NCI-H2196 (cell line): ENCODE results near the gene POM121C.
"Not testable (repeated sequence)": the region's sequence is repeated elsewhere in the genome, so short reads cannot be mapped to it uniquely, and the experiment has no call there.

ENCODE experiments used
- DNase-seq: peaks from one replicate; lab custom pipeline; 2025; ENCODE audit not compliant: unreplicated experiment; lab: John Stamatoyannopoulos, UW

The POM121C gene

DNA sequence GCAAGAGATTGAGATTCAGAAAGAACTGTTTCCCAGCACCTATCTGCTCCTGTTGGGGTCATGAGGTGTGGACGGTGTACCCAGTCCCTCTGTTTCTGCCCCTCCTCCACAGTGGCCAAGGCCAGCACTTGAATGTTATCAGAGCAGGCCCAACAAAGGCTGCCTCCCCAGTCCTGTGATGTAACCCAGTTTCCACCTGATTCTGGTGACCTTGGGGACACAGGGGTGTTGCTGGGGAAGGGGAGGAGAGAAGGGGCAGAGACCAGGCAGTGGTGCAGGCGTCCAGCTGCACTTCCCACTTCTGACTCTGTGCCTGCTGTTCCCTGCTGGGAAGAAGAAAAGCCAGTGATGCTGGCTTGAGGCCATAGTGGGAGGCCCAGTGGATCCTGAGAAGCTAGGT is 88.2 kb downstream of the POM121C start:
- not testable (repeated sequence) for DNase-seq

DNA sequence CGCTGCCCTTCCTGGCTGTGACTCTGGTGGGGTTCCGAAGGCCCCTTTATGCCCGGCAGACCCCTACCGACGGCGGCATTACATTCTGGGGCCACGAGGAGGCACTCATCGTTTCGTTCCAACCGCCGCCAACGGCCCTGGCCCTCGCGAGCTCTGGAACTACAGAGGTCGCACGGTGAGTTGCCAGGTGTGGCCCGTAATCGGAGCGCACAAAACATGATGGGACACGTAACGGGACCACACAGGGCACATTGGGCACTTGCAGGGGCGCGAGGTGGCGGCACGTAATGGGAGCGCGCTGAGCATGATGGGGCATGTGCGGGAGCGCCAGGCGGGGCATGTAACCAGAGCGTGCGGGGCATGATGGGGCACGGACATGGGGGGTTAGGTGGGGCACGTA is 90.8 kb downstream of the POM121C start, which contains the start of gene TRIM73:
TRIM73 (plus strand) TSS at position 301 of the 400 bp plus-strand sequence. CDS start 3,305 bp downstream, outside the sequence.
- not testable (repeated sequence) for DNase-seq

DNA sequence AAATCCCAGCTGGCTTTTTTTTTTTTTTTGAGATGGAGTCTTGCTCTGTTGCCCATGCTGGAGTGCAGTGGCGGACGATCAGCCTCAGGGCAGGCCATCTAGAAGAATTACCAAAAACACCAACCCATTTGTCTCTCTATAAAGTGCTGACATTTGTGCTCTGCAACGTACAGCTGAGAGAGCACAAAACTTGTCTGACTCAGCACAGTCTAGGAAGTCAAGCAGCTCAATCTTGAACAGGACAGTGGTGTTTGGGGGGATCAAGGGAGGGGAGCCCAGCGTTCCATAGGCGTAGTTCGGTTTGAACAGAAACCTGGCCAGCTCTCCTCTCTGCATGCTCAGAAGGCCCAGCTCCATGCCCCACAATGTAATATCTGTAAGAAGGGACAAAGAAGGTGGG is 92.9 kb downstream of the POM121C start:
- DNase-seq: not testable (repeated sequence)

DNA sequence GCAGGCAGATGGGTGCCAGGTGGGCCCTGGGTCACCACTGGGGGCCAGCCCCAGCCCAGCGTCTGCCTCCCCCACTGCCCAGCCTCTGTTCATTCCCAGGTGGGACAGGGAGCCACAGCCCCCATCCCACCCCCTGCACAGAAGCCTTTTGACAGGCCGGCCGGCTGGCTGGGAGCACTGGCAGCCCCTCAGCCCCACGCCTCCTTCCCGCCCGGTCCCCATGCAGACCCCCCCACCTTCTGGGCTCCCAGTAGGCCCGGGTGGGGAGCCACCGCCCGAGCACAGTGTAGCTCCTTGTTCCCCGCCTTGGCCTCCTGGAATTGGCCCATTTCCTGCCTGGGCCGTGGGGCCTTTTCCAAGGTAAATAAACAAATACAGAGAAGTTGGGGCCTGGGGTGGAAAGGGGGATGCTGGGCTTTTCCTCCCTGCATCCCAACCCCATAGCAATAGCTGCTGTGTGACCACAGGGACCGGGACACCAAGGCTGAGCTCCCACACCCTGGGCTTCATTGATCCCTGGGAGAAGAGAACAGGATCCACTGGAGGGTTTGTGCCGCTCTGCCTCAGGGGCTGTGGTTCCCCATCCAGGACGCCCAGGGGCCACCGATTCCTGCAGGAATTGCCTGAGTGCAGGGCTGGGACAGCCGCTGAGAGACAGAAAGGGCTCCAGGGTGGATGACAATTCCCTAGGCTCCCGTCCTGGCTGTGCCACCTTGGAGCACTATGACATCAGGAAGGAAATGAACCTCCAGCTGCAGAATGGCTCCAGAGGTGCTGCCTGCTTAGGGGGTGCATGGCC is 111.4 kb downstream of the POM121C start:
- not testable (repeated sequence) for DNase-seq

DNA sequence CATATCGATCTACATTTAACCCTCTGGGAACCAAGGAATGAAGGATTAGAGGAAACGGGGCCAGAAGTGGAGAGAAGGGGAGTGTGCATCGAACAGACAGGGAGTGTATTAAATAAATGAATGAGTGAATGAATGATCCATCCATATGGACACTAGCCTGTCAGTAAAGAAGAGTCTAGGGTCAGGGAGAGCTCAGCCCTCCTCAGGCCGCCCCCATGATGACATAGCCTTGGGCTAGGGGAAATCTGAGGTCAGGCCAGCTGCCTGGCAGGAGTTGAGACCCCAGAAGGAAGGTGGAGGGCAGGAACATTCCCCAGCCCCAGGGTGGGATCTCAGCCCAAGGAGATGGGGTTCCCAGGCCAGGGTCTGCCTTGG is 112.0 kb downstream of the POM121C start:
- not testable (repeated sequence) for DNase-seq

DNA sequence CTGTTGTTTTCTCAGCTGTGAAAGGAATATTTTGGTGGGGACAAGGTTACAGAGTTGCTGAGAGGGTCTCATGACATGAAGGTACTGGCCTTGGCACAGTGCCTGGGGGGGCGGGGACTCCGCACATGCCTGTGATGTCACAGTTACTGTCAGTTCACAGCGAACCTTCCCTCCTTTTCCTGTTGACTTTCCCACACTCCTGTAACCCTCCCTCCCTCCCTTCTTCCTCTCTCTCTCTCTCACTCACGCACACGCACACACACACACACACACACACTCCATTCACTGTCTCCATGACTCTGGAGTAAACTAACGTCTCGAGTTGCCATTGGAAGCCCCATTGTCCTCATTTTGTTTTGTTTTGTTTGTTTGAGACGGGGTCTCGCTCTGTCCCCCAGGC is 118.8 kb downstream of the POM121C start:
- DNase-seq: not testable (repeated sequence)
